Esophagus muscularis mucosa (tissue), 4 donors: Measurements from ENCODE around the gene ZMIZ1. TPM values are rescaled to one million over a fixed set of nuclear protein-coding genes. Genes with fewer than 3 reads are reported as not detected.

Experiments
- DNase-seq: peaks from one replicate; pipeline ENCODE4 v3.0.0-alpha.2; 2017; ENCODE audit errors: extremely low spot score
- H3K27ac ChIP-seq, 4 donors: fragments of 200-600 bp; sonication (generic); replicated peaks in 1 of 4; 1 replicate in 3 of 4; 2 replicates in 1 of 4; pipeline ENCODE4 v1.5.1; 2016 to 2019; ENCODE audit warnings: mild to moderate bottlenecking in 1 of 4
- H3K27me3 ChIP-seq, 4 donors: fragments of 200-600 bp; sonication (generic); one replicate each; pipeline versions ENCODE4 v1.5.1 to v1.6.0; 2016 to 2019
- H3K36me3 ChIP-seq, 4 donors: fragments of 200-600 bp; sonication (generic); one replicate each; pipeline ENCODE4 v1.5.1; 2016 to 2019
- H3K4me1 ChIP-seq, 4 donors: fragments of 200-600 bp; sonication (generic); one replicate each; pipeline ENCODE4 v1.5.1; 2016 to 2019
- H3K4me3 ChIP-seq, 4 donors: fragments of 200-600 bp; sonication (generic); 1 replicate in 2 of 4; 2 replicates in 2 of 4; pipeline ENCODE4 v1.5.1; 2016 to 2019; ENCODE audit warnings: mild to moderate bottlenecking in 4 of 4, moderate library complexity in 1 of 4
- H3K9me3 ChIP-seq, 4 donors: fragments of 200-600 bp; sonication (generic); 1 replicate in 3 of 4; 2 replicates in 1 of 4; pipeline ENCODE4 v1.5.1; 2016 to 2019
- CTCF ChIP-seq, 3 experiments: fragments of 200-600 bp in 2 of 3; fragments of 450-650 bp in 1 of 3; sonication (generic) in 2 of 3; IDR thresholded peaks; one replicate each; pipeline ENCODE4 v1.5.1; 2017 to 2019; ENCODE audit warnings: antibody characterized with exemption in 3 of 3, mild to moderate bottlenecking in 2 of 3, moderate library complexity in 1 of 3
- EP300 ChIP-seq: sonication (generic); formaldehyde crosslinking; IDR thresholded peaks from one replicate; pipeline ENCODE4 v1.6.1; 2017; ENCODE audit warnings: antibody characterized with exemption
- POLR2A ChIP-seq: fragments of 450-650 bp; IDR thresholded peaks from one replicate; pipeline ENCODE4 v1.6.1; 2017; ENCODE audit warnings: antibody characterized with exemption, moderate library complexity, mild to moderate bottlenecking, low read depth
- POLR2AphosphoS5 ChIP-seq, 2 donors: sonication (generic); formaldehyde crosslinking; IDR thresholded peaks; one replicate each; pipeline ENCODE4 v1.6.1; 2017; ENCODE audit warnings: antibody characterized with exemption in 2 of 2
- WGBS: methylation state at CpG from one replicate; pipeline ENCODE4 v1.1.5; 2018; 5-methylcytosine and 5-hydroxymethylcytosine counted together
- intact Hi-C: fragments of 100-400 bp; cut with DNase I; formaldehyde crosslinking; loops from one replicate; pipeline ENCODE4 v1.15.1; 2023
- total RNA-seq, 4 donors: library from RNA; depleted of rRNA; stranded (reverse); fragments of >200 nt; gene quantifications; one replicate each; pipeline versions ENCODE4 v1.1.0 to v1.2.1, GENCODE V29; 2016

Gene ZMIZ1
- total RNA-seq, 4 donors from 2014 or later: 48.7 to 87.2 (median 66.0) TPM

GRCh38 chr10:79088613-79089355, 20.0 kb downstream of the ZMIZ1 start:
- Histone ChIP-seq H3K27ac (peak overlapping the region; percentile 34 to 81 (median 54)), H3K36me3 (no peaks in the 10 kb centered on the region), H3K4me3 (no peak overlapping the region), H3K9me3 (no peaks in the 10 kb centered on the region), H3K4me1 (peaks cover 99 to 100% (median 100%) of the 10 kb centered on the region in 4 donors), H3K27me3 (no peaks in the 10 kb centered on the region)
- WGBS: 73% methylated on average over 3 of the region's 15 CpGs
- TF ChIP-seq EP300: no peak
- TF ChIP-seq POLR2A: no peak
- intact Hi-C loops: no loop called here
- DNase-seq: no peak

- Histone ChIP-seq H3K4me1 (peaks cover 99 to 100% (median 100%) of the 10 kb centered on the region in 4 donors), H3K4me3 (no peak overlapping the region), H3K36me3 (no peaks in the 10 kb centered on the region), H3K27ac (peak overlapping the region in 3 of 4 donors; percentile 31 to 60 (median 41)), H3K9me3 (no peaks in the 10 kb centered on the region), H3K27me3 (no peaks in the 10 kb centered on the region)
- DNase-seq: no peak
- WGBS: 84% methylated on average over 5 of the region's 8 CpGs
- intact Hi-C loops: no loop called here
- TF ChIP-seq EP300: no peak
- no peak for TF ChIP-seq POLR2A
- TF ChIP-seq CTCF (IDR thresholded peaks at IDR 0.05): no peak
- TF ChIP-seq POLR2AphosphoS5 (IDR thresholded peaks at IDR 0.05): no peak
These were observed 20.9 kb downstream of the ZMIZ1 start for GRCh38 chr10:79089632-79090031.

DNA sequence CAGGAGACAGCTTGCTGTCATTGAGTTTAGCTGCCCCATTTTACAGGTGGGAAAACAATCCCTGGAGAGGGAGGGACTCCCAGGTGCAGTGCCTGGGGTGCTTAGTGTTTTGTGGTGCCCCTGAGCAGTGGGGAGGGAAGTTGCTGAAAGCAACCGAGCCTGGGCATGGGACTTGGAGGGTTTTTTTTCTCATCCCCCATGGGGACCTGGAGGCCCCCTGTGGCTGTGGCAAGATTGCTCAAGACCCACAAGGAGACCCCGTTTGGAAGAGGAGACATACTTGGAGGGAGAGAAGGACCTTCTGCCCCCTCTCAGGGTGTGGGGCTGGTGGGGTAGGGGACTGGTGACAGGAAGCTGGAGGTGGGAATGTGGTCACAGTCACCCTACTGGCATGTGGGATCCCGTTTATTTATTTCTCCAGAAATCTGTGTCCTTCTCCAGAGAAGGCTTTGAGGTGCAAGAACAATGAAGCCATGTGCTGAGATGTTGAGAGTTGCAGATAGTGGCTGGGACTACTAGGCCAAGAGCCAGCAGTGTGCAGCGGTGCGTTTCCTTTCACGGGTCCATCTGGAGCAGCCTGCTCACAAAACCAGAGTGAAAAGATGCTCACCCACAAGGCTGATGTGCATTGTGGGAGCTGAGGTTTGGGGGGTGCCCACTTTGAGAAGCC, 21.5 kb downstream of the ZMIZ1 start:
- Histone ChIP-seq H3K27ac (peak overlapping the region in 3 of 4 donors; percentile 38 to 60 (median 41)), H3K27me3 (no peaks in the 10 kb centered on the region), H3K36me3 (no peaks in the 10 kb centered on the region), H3K4me3 (no peak overlapping the region), H3K4me1 (peaks cover 99 to 100% (median 100%) of the 10 kb centered on the region in 4 donors), H3K9me3 (no peaks in the 10 kb centered on the region)
- WGBS: 32% methylated on average over 6 of the region's 6 CpGs
- DNase-seq: no peak
- intact Hi-C loops: no loop called here
- TF ChIP-seq POLR2A: no peak

GRCh38 chr10:79092292-79092896, 23.6 kb downstream of the ZMIZ1 start:
- peak overlapping the region; percentile 81 to 85 (median 82) for H3K27ac ChIP-seq

GRCh38 chr10:79093658-79094411, 25.1 kb downstream of the ZMIZ1 start:
- no peaks in the 10 kb centered on the region for H3K36me3 ChIP-seq
- H3K9me3 ChIP-seq: no peaks in the 10 kb centered on the region
- H3K27ac ChIP-seq: peak overlapping the region; percentile 81 to 85 (median 82)
- DNase-seq: no peak
- intact Hi-C loops: no loop called here
- H3K4me3 ChIP-seq: peak overlapping the region; percentile 10 to 27 (median 16)
- WGBS: 32% methylated on average over 24 of the region's 24 CpGs
- H3K4me1 ChIP-seq: peaks cover 100% of the 10 kb centered on the region in 4 donors
- TF ChIP-seq EP300: peak; percentile 43
- TF ChIP-seq POLR2AphosphoS5 (IDR thresholded peaks at IDR 0.05): peak; percentile 64 to 82
- no peak for TF ChIP-seq POLR2A
- TF ChIP-seq CTCF (IDR thresholded peaks at IDR 0.05): no peak
- H3K27me3 ChIP-seq: no peaks in the 10 kb centered on the region

More at GRCh38 chr10:79092292-79092896, 23.6 kb downstream of the ZMIZ1 start:
- intact Hi-C loops: no loop called here
- no peak overlapping the region for H3K4me3 ChIP-seq
- no peak for DNase-seq
- TF ChIP-seq CTCF (IDR thresholded peaks at IDR 0.05) (no peak), EP300 (no peak), POLR2AphosphoS5 (IDR thresholded peaks at IDR 0.05) (no peak), POLR2A (no peak)
- H3K4me1 ChIP-seq: peaks cover 100% of the 10 kb centered on the region in 4 donors
- no peaks in the 10 kb centered on the region for H3K36me3 ChIP-seq
- H3K27me3 ChIP-seq: no peaks in the 10 kb centered on the region
- no peaks in the 10 kb centered on the region for H3K9me3 ChIP-seq
- 73% methylated on average over 6 of the region's 10 CpGs for WGBS
